ENCODE measurements around the gene SH2D1B. TPM values are rescaled to one million over a fixed set of nuclear protein-coding genes. Genes with fewer than 3 reads are reported as not detected.

SH2D1B gene
- total and polyA plus RNA-seq, 4 experiments from 2014 or later, result 0.23 TPM; not detected in 3

DNA sequence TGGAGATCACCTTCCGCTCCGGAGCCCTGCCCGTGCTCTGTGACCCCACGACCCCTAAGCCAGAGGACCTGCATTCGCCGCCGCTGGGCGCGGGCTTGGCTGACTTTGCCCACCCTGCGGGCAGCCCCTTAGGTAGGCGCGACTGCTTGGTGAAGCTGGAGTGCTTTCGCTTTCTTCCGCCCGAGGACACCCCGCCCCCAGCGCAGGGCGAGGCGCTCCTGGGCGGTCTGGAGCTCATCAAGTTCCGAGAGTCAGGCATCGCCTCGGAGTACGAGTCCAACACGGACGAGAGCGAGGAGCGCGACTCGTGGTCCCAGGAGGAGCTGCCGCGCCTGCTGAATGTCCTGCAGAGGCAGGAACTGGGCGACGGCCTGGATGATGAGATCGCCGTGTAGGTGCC, 44.9 kb downstream of the SH2D1B start:
- peak overlapping the region in 2 of 8 donors; percentile 28 to 52 for H3K4me3 Mint-ChIP-seq
- DNase-seq, result no peak

DNA sequence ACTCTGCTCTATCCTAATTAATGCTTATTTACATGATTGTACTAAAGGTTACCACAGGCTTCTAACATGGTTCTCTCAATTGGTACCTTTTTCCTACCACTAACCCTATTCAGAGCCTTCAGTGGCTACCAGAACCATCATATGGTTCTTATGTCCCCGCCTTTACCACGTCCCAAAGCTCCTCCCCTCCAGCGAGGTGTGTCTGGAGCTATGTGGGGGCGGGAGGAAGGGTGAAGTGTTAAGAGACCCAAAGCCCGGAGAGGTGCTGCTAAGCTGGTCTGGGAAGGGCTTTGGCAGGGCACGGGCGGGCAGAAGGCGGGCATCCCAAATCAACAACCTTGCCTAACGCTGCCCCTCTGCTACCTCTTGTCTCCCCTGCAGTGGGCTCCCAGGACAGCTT, 45.3 kb downstream of the SH2D1B start:
- POLR2A ChIA-PET (ENCODE audit: partially characterized antibody), result no interaction called here
- Mint-ChIP-seq H3K36me3 (no peaks in the 10 kb centered on the region), H3K4me3 (peak overlapping the region in 2 of 8 donors; percentile 28 to 52), H3K9me3 (no peaks in the 10 kb centered on the region), H3K27ac (no peak overlapping the region), H3K4me1 (no peaks in the 10 kb centered on the region), H3K27me3 (peaks cover 4 to 10% of the 10 kb centered on the region in 2 donors)
- Histone ChIP-seq H3K4me3 (ENCODE audit: low read length in 2 of 2) (no peak overlapping the region), H3K27ac (ENCODE audit: low read depth, low read length) (no peak overlapping the region), H3K4me1 (ENCODE audit: insufficient read depth, low read length) (no peaks in the 10 kb centered on the region), H3K36me3 (ENCODE audit: insufficient read depth, low read length) (no peaks in the 10 kb centered on the region), H3K9me3 (ENCODE audit: control insufficient read depth in 1 of 2, low read length in 2 of 2) (no peaks in the 10 kb centered on the region), H3K27me3 (ENCODE audit: insufficient read depth, low read length) (no peaks in the 10 kb centered on the region)
- DNase-seq, result no peak
- intact Hi-C loops (cut with micrococcal nuclease), result no loop called here
- CTCF ChIA-PET (ENCODE audit: partially characterized antibody), result interaction anchor here (1.5 kb wide), 1 partner anchor 9 kb away, joined by 3 read pairs; the partner anchor contains the start of gene SPATA46

More for the DNA sequence above, 44.9 kb downstream of the SH2D1B start:
- H3K36me3 ChIP-seq (ENCODE audit: insufficient read depth, low read length), result no peaks in the 10 kb centered on the region
- H3K9me3 ChIP-seq (ENCODE audit: control insufficient read depth in 1 of 2, low read length in 2 of 2), result no peaks in the 10 kb centered on the region
- intact Hi-C loops (cut with micrococcal nuclease), result no loop called here
- no peaks in the 10 kb centered on the region for H3K27me3 ChIP-seq (ENCODE audit: insufficient read depth, low read length)
- no peak overlapping the region for H3K27ac ChIP-seq (ENCODE audit: low read depth, low read length)
- Mint-ChIP-seq H3K36me3 (no peaks in the 10 kb centered on the region), H3K27me3 (peaks cover 4 to 10% of the 10 kb centered on the region in 2 donors), H3K27ac (no peak overlapping the region), H3K4me1 (no peaks in the 10 kb centered on the region), H3K9me3 (no peaks in the 10 kb centered on the region)
- H3K4me3 ChIP-seq (ENCODE audit: low read length in 2 of 2), result no peak overlapping the region
- POLR2A ChIA-PET (ENCODE audit: partially characterized antibody), result no interaction called here
- CTCF ChIA-PET (ENCODE audit: partially characterized antibody), result no interaction called here
- no peaks in the 10 kb centered on the region for H3K4me1 ChIP-seq (ENCODE audit: insufficient read depth, low read length)

DNA sequence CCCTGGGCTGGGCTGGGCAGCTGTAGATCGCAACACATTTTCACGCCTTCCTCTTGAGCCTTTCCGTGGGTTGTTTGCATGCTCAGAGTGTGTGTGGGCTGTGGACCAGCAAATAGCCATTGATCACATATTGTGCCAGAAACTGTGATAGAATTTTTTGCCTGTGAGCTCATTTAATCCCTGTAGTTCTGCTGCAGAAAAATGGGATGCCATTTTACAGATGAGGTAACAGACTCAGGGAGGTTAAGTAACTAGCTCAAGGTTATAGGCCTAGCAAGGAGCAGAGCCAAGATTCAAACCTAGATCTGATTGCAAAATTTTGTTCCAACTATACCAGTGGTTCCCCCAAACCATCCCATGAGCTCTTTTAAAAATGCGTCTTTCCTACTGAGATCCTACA, 45.8 kb downstream of the SH2D1B start:
- no peaks in the 10 kb centered on the region for H3K4me1 Mint-ChIP-seq

DNA sequence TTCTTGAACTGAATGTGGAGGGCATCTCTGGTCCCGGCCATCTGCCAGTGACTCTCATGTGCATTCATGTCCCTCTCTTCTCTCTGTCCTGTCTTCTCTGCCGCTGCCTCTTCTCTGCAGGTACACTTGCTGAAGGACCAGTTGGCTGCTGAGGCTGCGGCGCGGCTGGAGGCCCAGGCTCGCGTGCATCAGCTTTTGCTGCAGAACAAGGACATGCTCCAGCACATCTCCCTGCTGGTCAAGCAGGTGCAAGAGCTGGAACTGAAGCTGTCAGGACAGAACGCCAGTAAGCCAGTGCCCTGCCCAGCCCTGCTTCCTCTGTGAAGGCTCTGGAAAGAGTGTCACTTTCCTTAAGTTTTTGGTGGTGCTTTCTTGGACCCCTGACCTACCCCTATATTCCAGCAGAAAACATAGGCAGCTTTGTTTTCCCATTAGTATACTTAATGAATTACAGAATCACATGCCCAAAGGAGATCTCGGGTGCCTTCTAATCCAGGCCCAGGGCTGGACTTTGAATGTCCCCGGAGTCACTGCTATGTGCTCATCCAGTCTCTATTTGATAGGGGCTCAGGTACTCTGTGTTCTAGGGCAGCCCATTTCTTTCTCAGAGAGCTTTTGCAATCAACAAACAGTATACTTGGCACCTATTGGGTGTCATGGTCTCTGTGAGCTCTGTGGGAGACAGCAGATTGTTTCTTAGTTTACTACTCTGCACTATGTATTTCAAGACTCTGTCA, 46.5 kb downstream of the SH2D1B start:
- no peak overlapping the region for H3K4me3 ChIP-seq (ENCODE audit: low read length in 2 of 2)
- H3K4me1 ChIP-seq (ENCODE audit: insufficient read depth, low read length), result no peaks in the 10 kb centered on the region
- Mint-ChIP-seq H3K27ac (no peak overlapping the region), H3K27me3 (peaks cover 4 to 10% of the 10 kb centered on the region in 2 donors), H3K4me3 (no peak overlapping the region), H3K4me1 (no peaks in the 10 kb centered on the region), H3K9me3 (no peaks in the 10 kb centered on the region), H3K36me3 (no peaks in the 10 kb centered on the region)
- no peak for DNase-seq
- H3K27ac ChIP-seq (ENCODE audit: low read depth, low read length), result no peak overlapping the region
- H3K36me3 ChIP-seq (ENCODE audit: insufficient read depth, low read length), result no peaks in the 10 kb centered on the region
- H3K9me3 ChIP-seq (ENCODE audit: control insufficient read depth in 1 of 2, low read length in 2 of 2), result no peaks in the 10 kb centered on the region
- intact Hi-C loops (cut with micrococcal nuclease), result no loop called here
- ChIA-PET POLR2A (ENCODE audit: partially characterized antibody) (no interaction called here), CTCF (ENCODE audit: partially characterized antibody) (interaction anchor here (1.2 to 1.5 kb wide), 2 partner anchors 9 to 10 kb away, joined by 3 read pairs; partner anchors contain the start of gene SPATA46)
- H3K27me3 ChIP-seq (ENCODE audit: insufficient read depth, low read length), result no peaks in the 10 kb centered on the region

More for the DNA sequence above, 45.8 kb downstream of the SH2D1B start:
- no peak overlapping the region for H3K27ac Mint-ChIP-seq
- H3K27ac ChIP-seq (ENCODE audit: low read depth, low read length), result no peak overlapping the region
- H3K36me3 Mint-ChIP-seq, result no peaks in the 10 kb centered on the region
- no peaks in the 10 kb centered on the region for H3K9me3 ChIP-seq (ENCODE audit: control insufficient read depth in 1 of 2, low read length in 2 of 2)
- intact Hi-C loops (cut with micrococcal nuclease), result no loop called here
- ChIA-PET POLR2A (ENCODE audit: partially characterized antibody) (no interaction called here), CTCF (ENCODE audit: partially characterized antibody) (interaction anchor here (1.2 to 1.5 kb wide), 2 partner anchors 10 kb away, joined by 3 read pairs; partner anchors contain the start of gene SPATA46)
- no peak overlapping the region for H3K4me3 Mint-ChIP-seq
- no peaks in the 10 kb centered on the region for H3K9me3 Mint-ChIP-seq
- H3K36me3 ChIP-seq (ENCODE audit: insufficient read depth, low read length), result no peaks in the 10 kb centered on the region
- H3K4me1 ChIP-seq (ENCODE audit: insufficient read depth, low read length), result no peaks in the 10 kb centered on the region
- no peak overlapping the region for H3K4me3 ChIP-seq (ENCODE audit: low read length in 2 of 2)
- no peaks in the 10 kb centered on the region for H3K27me3 ChIP-seq (ENCODE audit: insufficient read depth, low read length)
- H3K27me3 Mint-ChIP-seq, result peaks cover 4 to 10% of the 10 kb centered on the region in 2 donors
- no peak for DNase-seq

DNA sequence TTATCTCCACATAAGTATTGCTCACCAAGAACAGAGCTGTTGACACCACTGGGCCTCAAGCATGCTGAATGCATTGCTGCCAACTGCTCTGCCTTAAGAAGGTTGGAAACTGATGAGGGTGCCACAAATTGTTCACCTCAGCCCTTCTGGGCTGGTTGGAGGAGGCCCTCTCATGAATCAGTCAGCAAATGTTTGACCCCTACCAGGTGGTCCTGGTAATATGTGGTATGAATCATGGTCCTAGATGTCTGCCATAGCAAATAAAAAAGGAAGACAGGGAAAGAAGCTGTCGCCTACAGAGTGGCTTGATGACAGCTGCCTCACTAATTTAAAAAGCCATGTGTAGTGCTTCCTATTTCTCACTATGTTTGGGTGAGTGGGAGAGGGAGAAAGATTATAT, 47.4 kb downstream of the SH2D1B start:
- H3K4me1 ChIP-seq (ENCODE audit: insufficient read depth, low read length), result no peaks in the 10 kb centered on the region
- H3K27ac ChIP-seq (ENCODE audit: low read depth, low read length), result no peak overlapping the region
- Mint-ChIP-seq H3K4me3 (no peak overlapping the region), H3K36me3 (no peaks in the 10 kb centered on the region), H3K9me3 (no peaks in the 10 kb centered on the region), H3K27ac (peak overlapping the region in 1 of 7 donors; percentile 2), H3K4me1 (no peaks in the 10 kb centered on the region), H3K27me3 (peaks cover 4 to 10% of the 10 kb centered on the region in 2 donors)
- no peak overlapping the region for H3K4me3 ChIP-seq (ENCODE audit: low read length in 2 of 2)
- H3K27me3 ChIP-seq (ENCODE audit: insufficient read depth, low read length), result no peaks in the 10 kb centered on the region
- POLR2A ChIA-PET (ENCODE audit: partially characterized antibody), result no interaction called here
- no peaks in the 10 kb centered on the region for H3K36me3 ChIP-seq (ENCODE audit: insufficient read depth, low read length)
- CTCF ChIA-PET (ENCODE audit: partially characterized antibody), result no interaction called here
- intact Hi-C loops (cut with micrococcal nuclease), result no loop called here
- DNase-seq, result no peak
- H3K9me3 ChIP-seq (ENCODE audit: control insufficient read depth in 1 of 2, low read length in 2 of 2), result no peaks in the 10 kb centered on the region

DNA sequence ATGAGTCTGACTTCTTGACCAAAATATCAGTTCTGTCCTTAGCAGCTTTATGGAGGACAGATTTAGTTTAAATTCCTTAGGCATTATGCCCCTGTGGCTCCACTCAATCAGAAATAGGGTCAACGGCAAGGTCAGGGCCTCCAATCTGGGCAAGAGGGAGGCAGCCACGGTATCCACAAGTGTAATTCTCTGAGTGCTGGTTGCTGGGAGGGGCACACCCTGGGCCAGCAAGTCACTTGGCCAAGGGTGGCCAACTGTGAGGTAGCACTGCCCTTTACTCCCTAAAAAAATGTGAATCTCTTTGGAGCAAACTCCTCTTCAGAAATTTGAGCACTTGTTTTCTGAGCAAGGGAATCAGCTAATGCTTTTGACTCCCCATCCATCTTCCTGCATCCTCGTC, 48.1 kb downstream of the SH2D1B start:
- Mint-ChIP-seq H3K4me1 (no peaks in the 10 kb centered on the region), H3K36me3 (no peaks in the 10 kb centered on the region), H3K27ac (no peak overlapping the region), H3K4me3 (no peak overlapping the region), H3K9me3 (no peaks in the 10 kb centered on the region), H3K27me3 (peaks cover 4 to 10% of the 10 kb centered on the region in 2 donors)
- POLR2A ChIA-PET (ENCODE audit: partially characterized antibody), result no interaction called here
- H3K36me3 ChIP-seq (ENCODE audit: insufficient read depth, low read length), result no peaks in the 10 kb centered on the region
- no peak overlapping the region for H3K27ac ChIP-seq (ENCODE audit: low read depth, low read length)
- intact Hi-C loops (cut with micrococcal nuclease), result no loop called here
- H3K4me1 ChIP-seq (ENCODE audit: insufficient read depth, low read length), result no peaks in the 10 kb centered on the region
- no peaks in the 10 kb centered on the region for H3K9me3 ChIP-seq (ENCODE audit: control insufficient read depth in 1 of 2, low read length in 2 of 2)
- H3K27me3 ChIP-seq (ENCODE audit: insufficient read depth, low read length), result no peaks in the 10 kb centered on the region
- no peak overlapping the region for H3K4me3 ChIP-seq (ENCODE audit: low read length in 2 of 2)
- CTCF ChIA-PET (ENCODE audit: partially characterized antibody), result no interaction called here
- no peak for DNase-seq

DNA sequence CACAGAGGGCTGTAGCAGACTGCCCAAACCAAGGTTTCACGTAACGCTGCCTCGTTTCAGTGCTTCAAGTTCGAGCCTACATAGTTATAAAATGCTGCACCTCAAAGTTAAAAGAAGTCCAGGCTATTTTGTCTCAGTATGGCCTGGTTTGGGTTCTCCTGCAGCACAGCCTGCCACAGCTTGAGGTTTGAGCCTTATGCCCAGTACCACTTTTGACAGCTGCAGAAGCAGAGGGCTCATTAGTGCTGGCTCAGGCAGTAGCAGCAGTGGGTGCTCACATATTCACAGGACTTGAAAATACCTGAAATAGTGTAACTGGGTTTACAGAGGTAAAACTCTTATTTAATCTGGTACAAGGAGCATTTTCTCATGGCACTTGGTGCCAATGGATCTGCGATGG, 50.6 kb downstream of the SH2D1B start:
- CTCF ChIA-PET (ENCODE audit: partially characterized antibody), result no interaction called here
- Histone ChIP-seq H3K27ac (ENCODE audit: low read depth, low read length) (no peak overlapping the region), H3K4me3 (ENCODE audit: low read length in 2 of 2) (no peak overlapping the region), H3K27me3 (ENCODE audit: insufficient read depth, low read length) (no peaks in the 10 kb centered on the region), H3K9me3 (ENCODE audit: control insufficient read depth in 1 of 2, low read length in 2 of 2) (no peaks in the 10 kb centered on the region), H3K4me1 (ENCODE audit: insufficient read depth, low read length) (no peaks in the 10 kb centered on the region), H3K36me3 (ENCODE audit: insufficient read depth, low read length) (no peaks in the 10 kb centered on the region)
- intact Hi-C loops (cut with micrococcal nuclease), result no loop called here
- H3K36me3 Mint-ChIP-seq, result no peaks in the 10 kb centered on the region
- no peak overlapping the region for H3K27ac Mint-ChIP-seq
- no peaks in the 10 kb centered on the region for H3K9me3 Mint-ChIP-seq
- H3K4me3 Mint-ChIP-seq, result no peak overlapping the region
- no peak for DNase-seq
- POLR2A ChIA-PET (ENCODE audit: partially characterized antibody), result no interaction called here
- H3K4me1 Mint-ChIP-seq, result no peaks in the 10 kb centered on the region
- peaks cover 7 to 16% of the 10 kb centered on the region in 2 donors for H3K27me3 Mint-ChIP-seq

Data from CD4-positive, alpha-beta memory T cell (primary cell).